ENCODE results near the gene HOXC4. TPM values are rescaled to one million over a fixed set of nuclear protein-coding genes. Genes with fewer than 3 reads are reported as not detected.

Gene HOXC4
- polyA plus RNA-seq, 4 donors = 36.1 to 74.3 (median 62.0) TPM

GRCh38 chr12:54027442-54027786 lies 26.2 kb upstream of the HOXC4 start:
- DNase-seq (ENCODE audit: low read depth in 4 of 4, low spot score in 2 of 4) = no peak

GRCh38 chr12:54028314-54029201 lies 25.1 kb upstream of the HOXC4 start, which contains the start of gene HOXC6:
Gene HOXC6 (plus strand): TSS chr12:54028440. CDS start chr12:54028522, 82 bp downstream.
- DNase-seq (ENCODE audit: low read depth in 4 of 4, low spot score in 2 of 4) = no peak

DNA sequence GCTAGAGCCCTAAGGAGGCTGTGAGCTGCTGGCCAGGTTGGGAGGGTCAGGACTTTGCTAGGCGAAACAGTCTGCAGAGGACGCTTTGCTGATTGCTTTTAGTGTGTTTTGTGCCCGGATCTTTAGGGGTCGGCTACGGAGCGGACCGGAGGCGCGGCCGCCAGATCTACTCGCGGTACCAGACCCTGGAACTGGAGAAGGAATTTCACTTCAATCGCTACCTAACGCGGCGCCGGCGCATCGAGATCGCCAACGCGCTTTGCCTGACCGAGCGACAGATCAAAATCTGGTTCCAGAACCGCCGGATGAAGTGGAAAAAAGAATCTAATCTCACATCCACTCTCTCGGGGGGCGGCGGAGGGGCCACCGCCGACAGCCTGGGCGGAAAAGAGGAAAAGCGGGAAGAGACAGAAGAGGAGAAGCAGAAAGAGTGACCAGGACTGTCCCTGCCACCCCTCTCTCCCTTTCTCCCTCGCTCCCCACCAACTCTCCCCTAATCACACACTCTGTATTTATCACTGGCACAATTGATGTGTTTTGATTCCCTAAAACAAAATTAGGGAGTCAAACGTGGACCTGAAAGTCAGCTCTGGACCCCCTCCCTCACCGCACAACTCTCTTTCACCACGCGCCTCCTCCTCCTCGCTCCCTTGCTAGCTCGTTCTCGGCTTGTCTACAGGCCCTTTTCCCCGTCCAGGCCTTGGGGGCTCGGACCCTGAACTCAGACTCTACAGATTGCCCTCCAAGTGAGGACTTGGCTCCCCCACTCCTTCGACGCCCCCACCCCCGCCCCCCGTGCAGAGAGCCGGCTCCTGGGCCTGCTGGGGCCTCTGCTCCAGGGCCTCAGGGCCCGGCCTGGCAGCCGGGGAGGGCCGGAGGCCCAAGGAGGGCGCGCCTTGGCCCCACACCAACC lies 23.9 kb upstream of the HOXC4 start:
- DNase-seq (ENCODE audit: low read depth in 4 of 4, low spot score in 2 of 4) = no peak

DNA sequence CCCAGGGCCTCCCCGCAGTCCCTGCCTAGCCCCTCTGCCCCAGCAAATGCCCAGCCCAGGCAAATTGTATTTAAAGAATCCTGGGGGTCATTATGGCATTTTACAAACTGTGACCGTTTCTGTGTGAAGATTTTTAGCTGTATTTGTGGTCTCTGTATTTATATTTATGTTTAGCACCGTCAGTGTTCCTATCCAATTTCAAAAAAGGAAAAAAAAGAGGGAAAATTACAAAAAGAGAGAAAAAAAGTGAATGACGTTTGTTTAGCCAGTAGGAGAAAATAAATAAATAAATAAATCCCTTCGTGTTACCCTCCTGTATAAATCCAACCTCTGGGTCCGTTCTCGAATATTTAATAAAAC lies 23.2 kb upstream of the HOXC4 start:
- no peak for DNase-seq (ENCODE audit: low read depth in 4 of 4, low spot score in 2 of 4)

DNA sequence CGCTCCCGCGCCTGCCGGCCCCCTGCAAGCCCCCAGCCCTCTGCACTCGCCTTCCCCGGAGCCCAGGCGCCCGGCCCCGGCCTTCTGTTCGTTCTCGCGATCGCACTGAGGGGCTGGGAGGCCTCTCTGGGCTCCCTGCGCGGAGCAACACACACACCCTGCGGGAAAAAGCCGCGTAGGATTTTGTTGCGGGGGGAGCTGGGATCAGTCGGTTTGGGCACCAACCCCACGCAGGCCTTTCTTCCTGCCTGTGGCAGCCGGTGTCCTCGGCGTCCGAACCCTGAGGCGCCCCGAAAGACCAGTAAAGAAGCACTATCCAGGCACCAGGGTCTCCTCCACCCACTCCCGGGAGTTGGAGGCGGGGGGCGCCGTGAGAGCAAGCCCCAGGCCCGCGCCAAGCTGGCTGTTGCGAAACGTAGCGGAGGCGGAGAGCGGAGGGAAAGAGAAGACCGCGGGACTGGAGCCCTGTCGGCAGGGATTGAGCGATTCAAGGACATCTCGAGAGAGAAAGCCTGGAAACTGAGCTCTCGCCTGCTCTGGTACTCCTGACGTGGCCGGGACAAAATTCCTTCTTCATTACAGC lies 22.7 kb upstream of the HOXC4 start:
- DNase-seq (ENCODE audit: low read depth in 4 of 4, low spot score in 2 of 4) = no peak

DNA sequence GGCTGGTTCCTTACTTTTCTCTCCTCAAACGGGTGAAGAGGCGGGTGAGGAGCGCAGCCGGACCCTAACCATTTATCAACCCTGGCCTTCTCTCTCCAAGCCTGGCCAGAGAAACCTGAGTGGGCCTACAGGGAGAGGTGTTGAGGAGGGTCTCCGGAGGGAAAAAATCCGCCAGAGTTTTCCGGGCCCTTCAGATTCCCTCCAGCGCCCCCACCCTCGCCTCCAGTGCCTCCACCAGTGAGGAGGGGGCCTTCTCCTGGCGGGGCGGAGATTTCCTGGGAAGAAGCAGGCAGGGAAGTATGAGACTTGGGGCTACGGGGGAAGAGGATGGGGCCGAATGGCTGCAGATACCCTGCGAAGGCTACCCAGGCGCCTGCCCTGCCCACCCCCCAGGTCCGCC lies 22.2 kb upstream of the HOXC4 start:
- no peak for DNase-seq (ENCODE audit: low read depth in 4 of 4, low spot score in 2 of 4)

GRCh38 chr12:54032086-54032619 lies 21.5 kb upstream of the HOXC4 start:
- DNase-seq (ENCODE audit: low read depth in 4 of 4, low spot score in 2 of 4) = no peak

GRCh38 chr12:54032627-54033100 lies 21.0 kb upstream of the HOXC4 start, which contains the start of gene HOXC5:
Gene HOXC5 (plus strand): TSS chr12:54033050. CDS start chr12:54033123, 73 bp downstream.
- DNase-seq (ENCODE audit: low read depth in 4 of 4, low spot score in 2 of 4) = no peak

DNA sequence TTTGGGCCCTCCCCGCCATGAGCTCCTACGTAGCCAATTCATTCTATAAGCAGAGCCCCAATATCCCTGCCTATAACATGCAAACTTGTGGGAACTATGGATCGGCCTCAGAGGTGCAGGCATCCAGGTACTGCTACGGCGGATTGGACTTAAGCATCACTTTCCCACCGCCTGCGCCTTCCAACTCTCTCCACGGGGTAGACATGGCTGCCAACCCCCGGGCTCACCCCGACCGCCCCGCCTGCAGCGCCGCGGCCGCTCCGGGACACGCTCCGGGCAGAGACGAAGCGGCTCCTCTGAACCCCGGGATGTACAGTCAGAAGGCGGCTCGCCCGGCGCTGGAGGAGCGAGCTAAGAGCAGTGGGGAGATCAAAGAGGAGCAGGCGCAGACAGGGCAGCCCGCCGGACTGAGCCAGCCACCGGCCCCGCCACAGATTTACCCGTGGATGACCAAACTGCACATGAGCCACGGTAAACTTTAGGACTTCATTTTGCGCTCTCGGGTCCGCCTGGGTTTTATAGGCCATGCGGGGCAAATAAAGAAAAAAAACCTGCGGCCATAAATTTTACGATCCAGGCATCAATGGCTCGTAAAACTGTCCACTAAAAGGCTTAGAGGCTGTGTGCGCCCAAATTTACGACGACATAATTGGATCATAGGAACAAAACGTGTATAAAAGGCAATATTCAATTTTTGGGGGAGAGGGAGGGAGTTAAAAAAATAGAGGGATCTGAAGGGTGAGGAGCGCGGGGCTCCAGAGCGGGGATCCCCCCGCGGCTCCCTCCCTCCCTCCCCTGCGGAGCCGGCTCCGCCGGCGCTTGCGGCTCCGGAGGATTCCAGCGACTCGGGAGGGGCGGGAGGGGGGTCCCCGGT lies 20.3 kb upstream of the HOXC4 start:
- no peak for DNase-seq (ENCODE audit: low read depth in 4 of 4, low spot score in 2 of 4)

GRCh38 chr12:54033980-54034784 lies 19.5 kb upstream of the HOXC4 start:
- DNase-seq (ENCODE audit: low read depth in 4 of 4, low spot score in 2 of 4) = no peak

DNA sequence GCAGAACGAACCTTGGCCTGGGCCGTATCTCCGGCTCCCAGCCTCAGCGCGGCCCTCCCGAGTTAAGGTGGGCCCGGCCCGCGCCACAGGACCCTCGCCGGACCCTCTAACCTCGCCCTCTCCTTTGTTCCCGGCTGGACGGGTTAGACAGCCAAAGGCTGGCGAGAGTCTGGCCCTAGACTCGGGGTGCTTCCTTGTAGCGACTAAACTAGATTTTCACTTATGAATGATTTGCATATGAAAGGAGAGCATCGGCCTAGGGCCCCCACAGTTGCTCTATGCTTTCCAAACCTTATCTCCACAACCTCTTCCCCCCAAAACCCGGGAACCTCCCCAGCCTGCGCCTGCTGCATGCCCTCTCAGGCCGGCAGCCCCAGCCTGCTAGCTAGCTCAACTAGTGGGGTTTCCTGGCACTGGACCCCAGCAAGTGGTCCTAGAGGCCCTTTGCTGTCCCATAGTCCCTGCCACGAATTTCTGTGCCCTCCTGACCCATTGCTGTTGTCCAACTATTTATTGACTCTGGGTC lies 18.8 kb upstream of the HOXC4 start:
- no peak for DNase-seq (ENCODE audit: low read depth in 4 of 4, low spot score in 2 of 4)

- DNase-seq (ENCODE audit: low read depth in 4 of 4, low spot score in 2 of 4) = no peak
These were observed 17.9 kb upstream of the HOXC4 start for GRCh38 chr12:54035568-54036264.

DNA sequence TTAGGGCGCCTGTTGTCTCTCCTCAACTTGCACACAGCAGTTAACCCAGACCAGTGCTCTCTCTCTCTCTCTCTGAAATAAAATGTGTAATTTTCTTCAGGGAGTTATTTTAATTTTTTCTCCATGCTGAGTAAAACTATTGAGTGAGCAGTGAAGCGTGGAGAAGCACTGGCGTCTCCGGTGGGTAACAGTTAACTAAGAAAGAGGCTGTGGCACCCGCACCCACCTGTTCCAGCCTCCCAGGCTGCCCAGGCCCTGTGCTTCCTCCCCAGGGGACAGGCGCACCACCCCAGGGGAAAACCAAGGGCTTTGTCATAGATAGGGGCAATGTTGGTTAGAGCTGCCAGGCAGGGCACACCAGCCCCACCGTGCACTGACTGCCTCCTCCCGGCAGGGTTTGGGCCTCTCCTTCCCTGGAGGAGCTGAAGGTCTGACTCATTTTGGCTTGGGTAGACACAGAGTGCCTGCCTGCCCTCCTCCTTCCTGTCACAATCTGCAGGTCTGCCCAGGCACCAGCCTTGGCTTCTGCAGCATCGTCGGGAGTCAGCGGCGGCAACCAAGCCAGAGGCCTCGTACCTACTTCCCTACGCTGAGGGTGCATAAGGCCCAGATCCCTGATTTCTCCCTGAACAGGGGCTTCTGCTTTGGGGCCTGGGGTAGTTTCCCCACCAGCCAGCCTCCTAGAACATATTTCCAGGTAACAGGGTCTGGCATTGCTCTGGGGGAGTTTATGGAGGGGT lies 16.8 kb upstream of the HOXC4 start:
- no peak for DNase-seq (ENCODE audit: low read depth in 4 of 4, low spot score in 2 of 4)

- no peak for DNase-seq (ENCODE audit: low read depth in 4 of 4, low spot score in 2 of 4)
These were observed 16.0 kb upstream of the HOXC4 start for GRCh38 chr12:54037360-54038283.

GRCh38 chr12:54038284-54038870 lies 15.3 kb upstream of the HOXC4 start:
- DNase-seq (ENCODE audit: low read depth in 4 of 4, low spot score in 2 of 4) = no peak

- no peak for DNase-seq (ENCODE audit: low read depth in 4 of 4, low spot score in 2 of 4)
These were observed 14.7 kb upstream of the HOXC4 start for GRCh38 chr12:54038871-54039414.

All from left renal cortex interstitium (tissue), 4 donors.